Stimulated activated CD8-positive, alpha-beta memory T cell treated with anti-CD3 and anti-CD28 coated beads, Interleukin-7, amount 100 ng/mL, for 1 hour (primary cell): ENCODE data around the gene NCOR1.
"Not testable (repeated sequence)": the region's sequence is repeated elsewhere in the genome, so short reads cannot be mapped to it uniquely, and the experiment has no call there.

Source experiments
- DNase-seq, 2 donors: peaks; one replicate each; pipeline ENCODE4 v3.0.0-alpha.2; 2020; ENCODE audit warnings: low read depth in 2 of 2

The NCOR1 gene

GRCh38 chr17:16148596-16148995, 66.7 kb downstream of the NCOR1 start:
- DNase-seq: no peak

GRCh38 chr17:16145319-16145890, 69.9 kb downstream of the NCOR1 start:
- DNase-seq: not testable (repeated sequence)

GRCh38 chr17:16141685-16142084, 73.6 kb downstream of the NCOR1 start:
- no peak for DNase-seq

GRCh38 chr17:16140854-16141253, 74.5 kb downstream of the NCOR1 start:
- DNase-seq: no peak

- DNase-seq: no peak
These were observed 79.9 kb downstream of the NCOR1 start for GRCh38 chr17:16135461-16135860.

GRCh38 chr17:16131593-16131992, 83.7 kb downstream of the NCOR1 start:
- no peak for DNase-seq

GRCh38 chr17:16129441-16130205, 85.7 kb downstream of the NCOR1 start:
- no peak for DNase-seq

GRCh38 chr17:16123531-16123930, 91.8 kb downstream of the NCOR1 start:
- DNase-seq: no peak

- DNase-seq: no peak
These were observed 92.5 kb downstream of the NCOR1 start for GRCh38 chr17:16122697-16123434.

GRCh38 chr17:16121915-16122314, 93.4 kb downstream of the NCOR1 start:
- no peak for DNase-seq

GRCh38 chr17:16120937-16121336, 94.4 kb downstream of the NCOR1 start:
- no peak for DNase-seq

- DNase-seq: no peak
These were observed 98.2 kb downstream of the NCOR1 start for GRCh38 chr17:16117149-16117548.

- not testable (repeated sequence) for DNase-seq
These were observed 100.1 kb downstream of the NCOR1 start for GRCh38 chr17:16115077-16115698.

- no peak for DNase-seq
These were observed 106.5 kb downstream of the NCOR1 start for GRCh38 chr17:16108871-16109270.

- no peak for DNase-seq
These were observed 106.9 kb downstream of the NCOR1 start for GRCh38 chr17:16108386-16108785.

- DNase-seq: no peak
These were observed 108.1 kb downstream of the NCOR1 start for GRCh38 chr17:16107165-16107770.

GRCh38 chr17:16106161-16106891, 109.0 kb downstream of the NCOR1 start:
- no peak for DNase-seq

- DNase-seq: no peak
These were observed 111.1 kb downstream of the NCOR1 start for GRCh38 chr17:16104189-16104588.

GRCh38 chr17:16101440-16101839, 113.9 kb downstream of the NCOR1 start:
- DNase-seq: no peak

GRCh38 chr17:16100737-16101400, 114.5 kb downstream of the NCOR1 start:
- no peak for DNase-seq

- DNase-seq: no peak
These were observed 123.6 kb downstream of the NCOR1 start for GRCh38 chr17:16091773-16092172.
